KMS-11 (cell line): Measurements from ENCODE around the gene TARBP1.

Experiments used
- H2AFZ ChIP-seq: fragments of 200-600 bp; sonication (generic); 2 replicates; pipeline ENCODE4 v1.6.1; 2016; ENCODE audit warnings: antibody characterized with exemption, mixed run types, low read depth
- H3K27ac ChIP-seq: fragments of 200-600 bp; sonication (generic); 2 replicates; pipeline ENCODE4 v1.6.1; 2016; ENCODE audit warnings: mild to moderate bottlenecking, mixed run types
- H3K27me3 ChIP-seq: fragments of 200-600 bp; sonication (generic); 2 replicates; pipeline ENCODE4 v1.6.1; 2017; ENCODE audit warnings: mild to moderate bottlenecking, low read depth, mixed run types, moderate library complexity; ENCODE audit not compliant: insufficient read depth
- H3K36me3 ChIP-seq: fragments of 200-600 bp; sonication (generic); 2 replicates; pipeline ENCODE4 v1.6.1; 2017; ENCODE audit warnings: mild to moderate bottlenecking, mixed run types; ENCODE audit not compliant: insufficient read depth
- H3K4me1 ChIP-seq: fragments of 200-600 bp; sonication (generic); 2 replicates; pipeline ENCODE4 v1.6.1; 2016; ENCODE audit warnings: mild to moderate bottlenecking, low read depth, mixed run types; ENCODE audit not compliant: poor library complexity, severe bottlenecking
- H3K4me2 ChIP-seq: fragments of 200-600 bp; sonication (generic); 2 replicates; pipeline ENCODE4 v1.7.0; 2016; ENCODE audit warnings: mild to moderate bottlenecking, mixed run types
- H3K4me3 ChIP-seq: fragments of 200-600 bp; sonication (generic); IDR thresholded peaks from 2 replicates; pipeline ENCODE4 v1.6.1; 2017; ENCODE audit warnings: low read depth, low read length, mixed read lengths; ENCODE audit not compliant: insufficient read depth
- H3K79me2 ChIP-seq: fragments of 200-600 bp; sonication (generic); 2 replicates; pipeline ENCODE4 v1.6.1; 2016; ENCODE audit warnings: low read depth, mixed run types; ENCODE audit not compliant: insufficient read depth
- H3K9ac ChIP-seq: fragments of 200-600 bp; sonication (generic); 2 replicates; pipeline ENCODE4 v1.6.1; 2016; ENCODE audit warnings: mild to moderate bottlenecking, mixed run types
- H4K20me1 ChIP-seq: fragments of 200-600 bp; sonication (generic); 2 replicates; pipeline ENCODE4 v1.6.1; 2016; ENCODE audit warnings: mild to moderate bottlenecking, mixed run types; ENCODE audit not compliant: insufficient read depth
- TF ChIP-seq, protein P1 (sequence below): fragments of 200-600 bp; sonication (generic); conservative IDR thresholded peaks from 2 replicates; pipeline ENCODE4 v1.6.1; 2017; ENCODE audit warnings: low read depth, mild to moderate bottlenecking, antibody characterized with exemption, low read length, moderate library complexity, mixed read lengths

TARBP1 gene

DNA sequence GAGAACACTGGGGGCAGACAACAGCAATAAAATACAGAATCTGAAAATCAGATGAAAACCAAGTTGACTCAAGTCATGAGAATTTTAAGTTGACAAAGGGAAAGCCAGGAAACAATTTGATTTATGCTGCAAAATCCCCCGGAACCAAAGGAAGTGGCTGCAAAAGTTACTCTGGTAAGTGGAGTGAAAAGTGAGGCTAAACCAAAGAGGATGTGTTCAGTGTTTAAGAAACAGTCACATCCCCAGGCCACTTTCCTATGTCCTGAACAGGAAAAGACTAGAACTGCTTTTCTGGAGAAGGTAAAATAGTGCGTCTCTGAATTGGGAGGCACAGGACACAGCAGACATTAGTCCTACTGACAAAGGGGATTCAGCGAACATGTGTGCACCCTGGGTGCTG lies 5.9 kb downstream of the TARBP1 start:
- no peak overlapping the region for H3K9ac ChIP-seq
- H3K79me2 ChIP-seq = peaks cover 28% of the 10 kb centered on the region; the same call in 1 of the 2 replicates

DNA sequence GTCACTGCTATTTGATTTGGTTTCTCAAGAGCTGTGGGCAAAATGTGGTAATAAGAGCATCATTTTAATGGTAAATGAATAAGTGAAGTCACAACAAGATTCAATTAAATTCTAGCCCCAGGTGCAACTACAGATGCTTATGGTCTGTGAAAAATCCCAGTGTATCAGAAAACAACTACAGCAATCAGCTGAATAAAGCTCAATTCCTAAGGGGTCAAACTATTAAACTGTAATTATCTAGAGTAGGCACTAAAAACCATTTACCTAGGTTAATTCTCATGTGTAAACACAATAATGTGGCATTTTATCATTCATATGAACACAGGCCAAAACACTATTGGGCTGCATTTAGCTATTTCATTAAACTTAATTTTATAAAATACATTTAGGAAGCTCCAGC lies 9.6 kb downstream of the TARBP1 start:
- Histone ChIP-seq H4K20me1 (no peaks in the 10 kb centered on the region), H3K79me2 (0 out of 2 replicates have a peak, but pooled peaks cover 3% of the 10 kb centered on the region), H3K4me2 (no peak overlapping the region), H3K4me1 (no peaks in the 10 kb centered on the region), H3K4me3 (no peak overlapping the region), H3K9ac (no peak overlapping the region), H2AFZ (no peak overlapping the region), H3K27ac (no peak overlapping the region), H3K27me3 (no peaks in the 10 kb centered on the region), H3K36me3 (no peaks in the 10 kb centered on the region)
- TF ChIP-seq, protein P1, sequence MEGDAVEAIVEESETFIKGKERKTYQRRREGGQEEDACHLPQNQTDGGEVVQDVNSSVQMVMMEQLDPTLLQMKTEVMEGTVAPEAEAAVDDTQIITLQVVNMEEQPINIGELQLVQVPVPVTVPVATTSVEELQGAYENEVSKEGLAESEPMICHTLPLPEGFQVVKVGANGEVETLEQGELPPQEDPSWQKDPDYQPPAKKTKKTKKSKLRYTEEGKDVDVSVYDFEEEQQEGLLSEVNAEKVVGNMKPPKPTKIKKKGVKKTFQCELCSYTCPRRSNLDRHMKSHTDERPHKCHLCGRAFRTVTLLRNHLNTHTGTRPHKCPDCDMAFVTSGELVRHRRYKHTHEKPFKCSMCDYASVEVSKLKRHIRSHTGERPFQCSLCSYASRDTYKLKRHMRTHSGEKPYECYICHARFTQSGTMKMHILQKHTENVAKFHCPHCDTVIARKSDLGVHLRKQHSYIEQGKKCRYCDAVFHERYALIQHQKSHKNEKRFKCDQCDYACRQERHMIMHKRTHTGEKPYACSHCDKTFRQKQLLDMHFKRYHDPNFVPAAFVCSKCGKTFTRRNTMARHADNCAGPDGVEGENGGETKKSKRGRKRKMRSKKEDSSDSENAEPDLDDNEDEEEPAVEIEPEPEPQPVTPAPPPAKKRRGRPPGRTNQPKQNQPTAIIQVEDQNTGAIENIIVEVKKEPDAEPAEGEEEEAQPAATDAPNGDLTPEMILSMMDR = no peak

More for the DNA sequence above, 5.9 kb downstream of the TARBP1 start:
- H3K27me3 ChIP-seq = no peaks in the 10 kb centered on the region
- no peak overlapping the region for H3K27ac ChIP-seq
- no peak overlapping the region for H3K4me2 ChIP-seq
- no peak overlapping the region for H3K4me3 ChIP-seq
- no peaks in the 10 kb centered on the region for H3K36me3 ChIP-seq
- H3K4me1 ChIP-seq = peaks cover 13% of the 10 kb centered on the region
- no peaks in the 10 kb centered on the region for H4K20me1 ChIP-seq
- TF ChIP-seq, protein P1 = no peak
- no peak overlapping the region for H2AFZ ChIP-seq

GRCh38 chr1:234468580-234468979 lies 10.4 kb downstream of the TARBP1 start:
- Histone ChIP-seq H3K79me2 (no peaks in the 10 kb centered on the region), H3K36me3 (no peaks in the 10 kb centered on the region), H3K9ac (no peak overlapping the region), H2AFZ (no peak overlapping the region), H3K4me2 (no peak overlapping the region), H3K27me3 (no peaks in the 10 kb centered on the region), H3K4me3 (no peak overlapping the region), H4K20me1 (no peaks in the 10 kb centered on the region), H3K27ac (no peak overlapping the region), H3K4me1 (no peaks in the 10 kb centered on the region)
- TF ChIP-seq, protein P1 = no peak

DNA sequence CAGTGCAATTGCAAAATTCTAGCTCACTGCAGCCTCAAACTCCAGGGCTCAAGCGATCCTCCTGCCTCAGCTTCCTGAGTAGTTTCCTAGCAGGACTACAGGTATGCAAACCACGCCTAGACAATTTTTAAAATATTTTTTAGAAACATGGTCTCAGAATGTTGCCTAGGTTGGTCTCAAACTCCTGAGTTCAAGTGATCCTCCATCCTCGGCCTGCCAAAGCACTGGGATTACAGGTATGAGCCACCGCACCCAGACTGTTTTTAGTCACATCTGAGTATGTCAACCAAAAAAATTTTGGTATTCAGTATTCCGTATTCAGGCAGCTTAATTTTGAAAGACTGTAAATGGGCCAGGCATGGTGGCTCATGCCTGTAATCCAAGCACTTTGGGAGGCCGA lies 11.2 kb downstream of the TARBP1 start:
- Histone ChIP-seq H3K79me2 (no peaks in the 10 kb centered on the region), H3K9ac (no peak overlapping the region), H3K27me3 (no peaks in the 10 kb centered on the region), H2AFZ (no peak overlapping the region), H3K27ac (no peak overlapping the region), H3K4me1 (no peaks in the 10 kb centered on the region), H3K36me3 (no peaks in the 10 kb centered on the region), H3K4me2 (no peak overlapping the region), H4K20me1 (no peaks in the 10 kb centered on the region), H3K4me3 (no peak overlapping the region)
- TF ChIP-seq, protein P1 = no peak
